ENCODE data around the gene HMGB1.

DNA sequence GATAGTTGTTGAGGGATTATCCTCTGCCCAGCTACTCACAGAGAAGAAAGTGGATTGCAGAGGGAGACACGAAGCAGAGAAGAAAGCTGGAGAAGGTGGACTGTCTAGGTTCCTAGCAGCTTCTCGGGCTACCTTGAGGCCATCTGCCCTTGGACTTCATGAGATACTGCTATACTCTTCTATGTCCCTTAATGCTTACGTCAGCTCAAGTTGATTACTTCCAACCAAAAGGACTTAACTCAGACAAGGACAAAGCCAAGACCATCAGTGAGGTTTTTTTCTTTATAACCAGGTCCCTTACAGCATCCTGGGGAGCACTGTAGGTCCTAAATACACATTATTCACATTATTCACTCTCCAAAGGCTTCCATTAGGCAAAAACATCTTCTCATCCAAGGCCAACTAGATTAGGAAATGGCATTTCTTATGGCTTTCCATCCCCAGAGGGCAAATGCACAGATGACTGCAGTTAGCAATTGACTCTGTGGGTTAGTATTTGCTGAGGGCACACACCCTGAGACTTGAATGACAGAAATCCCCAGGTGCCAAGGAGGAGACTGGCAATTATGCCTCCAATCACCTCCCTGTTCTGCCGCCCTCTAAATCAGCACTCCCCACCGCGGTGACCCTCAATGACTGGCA, 47.5 kb downstream of the HMGB1 start:
- TF ChIP-seq POLR2A (IDR thresholded peaks at IDR 0.05; ENCODE audit: low read length) (no peak), GATA1 (IDR thresholded peaks at IDR 0.05; ENCODE audit: low read depth, low read length) (no peak)

All from erythroblast (primary cell).